Uterus (tissue), 2 donors: ENCODE results near the gene RPS3A.

Experiments
- POLR2A ChIP-seq, 2 donors: fragments of 450-650 bp; IDR thresholded peaks; one replicate each; pipeline ENCODE4 v1.6.1; 2016; ENCODE audit warnings: antibody characterized with exemption in 2 of 2, mild to moderate bottlenecking in 1 of 2, moderate library complexity in 1 of 2
- TF ChIP-seq, protein P1 (sequence below), 4 experiments: fragments of 200-600 bp in 2 of 4; fragments of 450-650 bp in 2 of 4; sonication (generic) in 2 of 4; IDR thresholded peaks; one replicate each; pipeline ENCODE4 v1.5.1; 2016 to 2019; ENCODE audit warnings: antibody characterized with exemption in 4 of 4, mild to moderate bottlenecking in 2 of 4, moderate library complexity in 1 of 4

DNA sequence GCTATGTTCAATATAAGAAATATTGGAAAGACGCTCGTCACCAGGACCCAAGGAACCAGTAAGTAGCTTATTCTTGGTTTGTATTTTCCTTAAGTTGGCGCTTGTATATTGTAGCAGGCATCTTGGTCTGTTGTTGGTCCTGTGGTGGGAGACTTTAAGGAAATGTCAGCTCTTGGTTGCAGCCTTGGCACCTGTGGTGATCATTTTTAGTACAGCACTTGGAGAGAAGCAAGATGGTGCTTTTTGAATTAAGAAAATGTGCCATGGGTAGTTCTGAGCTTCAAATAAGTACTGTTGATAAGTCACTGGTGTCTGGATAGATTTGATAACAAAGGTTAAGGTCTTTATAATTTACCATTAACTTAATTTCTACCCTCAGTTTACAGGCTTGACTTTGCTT, 1.1 kb downstream of the RPS3A start:
- TF ChIP-seq, protein P1, sequence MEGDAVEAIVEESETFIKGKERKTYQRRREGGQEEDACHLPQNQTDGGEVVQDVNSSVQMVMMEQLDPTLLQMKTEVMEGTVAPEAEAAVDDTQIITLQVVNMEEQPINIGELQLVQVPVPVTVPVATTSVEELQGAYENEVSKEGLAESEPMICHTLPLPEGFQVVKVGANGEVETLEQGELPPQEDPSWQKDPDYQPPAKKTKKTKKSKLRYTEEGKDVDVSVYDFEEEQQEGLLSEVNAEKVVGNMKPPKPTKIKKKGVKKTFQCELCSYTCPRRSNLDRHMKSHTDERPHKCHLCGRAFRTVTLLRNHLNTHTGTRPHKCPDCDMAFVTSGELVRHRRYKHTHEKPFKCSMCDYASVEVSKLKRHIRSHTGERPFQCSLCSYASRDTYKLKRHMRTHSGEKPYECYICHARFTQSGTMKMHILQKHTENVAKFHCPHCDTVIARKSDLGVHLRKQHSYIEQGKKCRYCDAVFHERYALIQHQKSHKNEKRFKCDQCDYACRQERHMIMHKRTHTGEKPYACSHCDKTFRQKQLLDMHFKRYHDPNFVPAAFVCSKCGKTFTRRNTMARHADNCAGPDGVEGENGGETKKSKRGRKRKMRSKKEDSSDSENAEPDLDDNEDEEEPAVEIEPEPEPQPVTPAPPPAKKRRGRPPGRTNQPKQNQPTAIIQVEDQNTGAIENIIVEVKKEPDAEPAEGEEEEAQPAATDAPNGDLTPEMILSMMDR (IDR thresholded peaks at IDR 0.05): no peak
- TF ChIP-seq POLR2A (IDR thresholded peaks at IDR 0.05): no peak
